Pancreas (tissue), 10 donors: ENCODE data around the gene ADO. TPM values are rescaled to one million over a fixed set of nuclear protein-coding genes. Genes with fewer than 3 reads are reported as not detected.
A peak's percentile ranks its signal among the peaks of the same experiment; 100 is the strongest.

ENCODE experiments used
- ATAC-seq, 4 donors: fragments of 200-7000 bp; cut with Tn5 transposase; one replicate each; pipeline versions ENCODE4 v1.8.0 to v1.9.1; 2020; ENCODE audit warnings: mild to moderate bottlenecking in 4 of 4, moderate library complexity in 4 of 4
- DNase-seq, 6 donors: peaks; one replicate each; pipeline ENCODE4 v3.0.0-alpha.2; 2020
- FAIRE-seq: peaks from 2 replicates; lab custom pipeline; 2012; peaks lifted over from hg19 to GRCh38; lab: Jason Lieb, UNC
- H3K27ac ChIP-seq, 4 donors: fragments of 200-600 bp; sonication (generic); 1 replicate in 3 of 4; 2 replicates in 1 of 4; pipeline versions ENCODE4 v1.5.0 to v1.8.0; 2020
- H3K27me3 ChIP-seq, 4 donors: fragments of 200-600 bp; one replicate each; pipeline ENCODE4 v1.8.0; 2021
- H3K36me3 ChIP-seq, 3 donors: fragments of 200-600 bp; sonication (generic) in 1 of 3; one replicate each; pipeline versions ENCODE4 v1.5.0 to v1.8.0; 2020 to 2021
- H3K4me1 ChIP-seq, 3 donors: fragments of 200-600 bp; one replicate each; pipeline ENCODE4 v1.8.0; 2021
- H3K4me3 ChIP-seq, 4 donors: fragments of 200-600 bp; sonication (generic) in 2 of 4; one replicate each; pipeline versions ENCODE4 v1.5.0 to v1.8.0; 2020 to 2021
- H3K9me3 ChIP-seq, 4 donors: fragments of 200-600 bp; one replicate each; pipeline ENCODE4 v1.8.0; 2021
- WGBS, 2 donors: extraction: QIAGEN DNeasy Blood & Tissue Kit; methylation state at CpG; one replicate each; pipeline ENCODE4 v1.1.7; 2013; 5-methylcytosine and 5-hydroxymethylcytosine counted together
- intact Hi-C, 3 donors: fragments of 100-400 bp; cut with DNase I; formaldehyde crosslinking; loops; one replicate each; pipeline versions ENCODE4 v1.11.1 to v1.14.2; 2022
- polyA plus RNA-seq, 2 donors: library from polyadenylated mRNA; stranded (reverse); fragments of 200-250 nt; gene quantifications; one replicate each; pipeline ENCODE4 v1.2.3, GENCODE V29; 2013
- total RNA-seq, 6 donors: library from RNA; stranded (reverse); fragmentation: NEBNext Ultra II Directional in 4 of 6; extraction: Animal tissue kit (Norgen Biotek cat#: 25700) in 4 of 6; gene quantifications; one replicate each; pipeline versions ENCODE4 v1.2.1 to v1.2.4, GENCODE V29; 2021 to 2023
- TF ChIP-seq, protein P1 (sequence below), 4 donors: fragments of 200-600 bp; sonication (generic) in 3 of 4; IDR thresholded peaks; one replicate each; pipeline versions ENCODE4 v1.5.0 to v1.8.0; 2021; ENCODE audit warnings: antibody characterized with exemption in 4 of 4
- donor health status: healthy with polysubstance abuse.
- donor health status: DM: no; HTN: no; CAD: no; lungs with moderate emphysema.
- donor health status: DM: no; HTN: no; CAD: no.
- donor health status: control.
- donor health status: control.
- donor health status: Bipolar disorder and iron deficiency.
- donor health status: DM: yes; HTN: yes; CAD: no.
- donor health status: DM: no; HTN: no; CAD: no.
- donor health status: DM: no; HTN: no; CAD: no.
- donor health status: DM: yes; HTN: yes; CAD: no.

The ADO gene
- total and polyA plus RNA-seq, 8 donors = 2.4 to 9.6 (median 5.3) TPM

DNA sequence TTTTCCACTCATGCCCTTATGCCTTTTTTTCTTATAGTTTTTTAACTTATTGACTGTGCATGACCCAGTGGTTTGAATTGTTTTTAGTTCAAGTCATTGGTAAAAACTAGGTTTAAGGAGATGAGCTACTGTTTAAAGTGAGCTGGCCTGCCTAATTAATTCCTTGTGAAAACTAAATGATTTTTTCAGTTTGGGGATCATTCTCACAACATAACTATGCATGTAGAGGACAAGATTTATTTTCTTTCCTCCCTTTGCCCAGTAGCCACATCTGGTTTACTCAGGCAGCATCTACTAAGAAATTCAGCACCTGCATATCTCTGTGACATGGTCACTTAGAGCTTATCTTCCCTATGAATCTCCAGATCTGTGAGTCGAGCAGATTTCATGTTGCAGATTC is 1.7 kb downstream of the ADO start:
- no peak for ATAC-seq
- H3K4me3 ChIP-seq = peak overlapping the region in 3 of 4 donors; percentile 74 to 95 (median 91)
- H3K9me3 ChIP-seq = no peaks in the 10 kb centered on the region
- TF ChIP-seq, protein P1, sequence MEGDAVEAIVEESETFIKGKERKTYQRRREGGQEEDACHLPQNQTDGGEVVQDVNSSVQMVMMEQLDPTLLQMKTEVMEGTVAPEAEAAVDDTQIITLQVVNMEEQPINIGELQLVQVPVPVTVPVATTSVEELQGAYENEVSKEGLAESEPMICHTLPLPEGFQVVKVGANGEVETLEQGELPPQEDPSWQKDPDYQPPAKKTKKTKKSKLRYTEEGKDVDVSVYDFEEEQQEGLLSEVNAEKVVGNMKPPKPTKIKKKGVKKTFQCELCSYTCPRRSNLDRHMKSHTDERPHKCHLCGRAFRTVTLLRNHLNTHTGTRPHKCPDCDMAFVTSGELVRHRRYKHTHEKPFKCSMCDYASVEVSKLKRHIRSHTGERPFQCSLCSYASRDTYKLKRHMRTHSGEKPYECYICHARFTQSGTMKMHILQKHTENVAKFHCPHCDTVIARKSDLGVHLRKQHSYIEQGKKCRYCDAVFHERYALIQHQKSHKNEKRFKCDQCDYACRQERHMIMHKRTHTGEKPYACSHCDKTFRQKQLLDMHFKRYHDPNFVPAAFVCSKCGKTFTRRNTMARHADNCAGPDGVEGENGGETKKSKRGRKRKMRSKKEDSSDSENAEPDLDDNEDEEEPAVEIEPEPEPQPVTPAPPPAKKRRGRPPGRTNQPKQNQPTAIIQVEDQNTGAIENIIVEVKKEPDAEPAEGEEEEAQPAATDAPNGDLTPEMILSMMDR (IDR thresholded peaks at IDR 0.05) = no peak
- H3K27ac ChIP-seq = no peak overlapping the region
- WGBS, 2 donors = 6 to 19% methylated on average over 1 of the region's 1 CpG
- intact Hi-C loops = no loop called here
- H3K27me3 ChIP-seq = no peaks in the 10 kb centered on the region
- no peak for FAIRE-seq
- DNase-seq = no peak
- H3K4me1 ChIP-seq = peaks cover 11 to 28% (median 17%) of the 10 kb centered on the region in 3 donors
- no peaks in the 10 kb centered on the region for H3K36me3 ChIP-seq

DNA sequence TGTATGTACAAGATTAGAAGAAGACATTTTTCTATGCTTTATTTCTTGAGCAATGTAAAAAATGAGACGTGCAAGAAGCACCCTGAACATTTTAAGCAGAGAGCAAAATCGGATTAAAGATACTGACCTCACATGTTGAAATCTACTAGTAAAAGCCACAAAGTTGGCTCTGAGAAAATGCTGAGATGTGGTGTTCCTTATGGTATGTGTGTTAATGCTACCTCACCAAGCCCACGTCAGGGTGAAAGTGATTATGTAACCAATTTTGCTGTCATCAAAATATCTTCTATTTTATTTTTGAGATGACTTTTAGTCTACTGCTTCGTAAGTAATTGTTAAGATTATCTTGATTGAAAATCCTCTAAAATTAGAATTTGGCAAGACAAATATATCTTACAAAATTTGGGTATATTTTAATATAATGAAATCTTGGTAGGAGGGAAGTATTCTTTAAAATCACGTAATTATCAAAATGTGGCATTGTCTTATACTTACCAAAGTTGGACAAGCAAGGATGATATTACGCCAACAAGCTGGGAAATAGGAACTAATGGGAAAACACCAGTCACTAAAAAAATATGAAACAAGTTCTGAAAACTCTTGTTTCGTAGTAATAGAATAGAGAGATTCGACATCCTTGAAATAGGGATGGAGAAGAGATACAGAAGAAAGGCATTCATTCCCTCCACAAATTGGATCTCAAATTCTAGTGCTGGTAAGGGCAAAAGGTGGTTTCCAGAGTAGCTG is 5.8 kb downstream of the ADO start:
- intact Hi-C loops = loop anchor here in 1 of 3 donors (10.0 kb wide), 1 partner anchor 216 kb away; no protein-coding TSS in a partner anchor
- no peak for DNase-seq

DNA sequence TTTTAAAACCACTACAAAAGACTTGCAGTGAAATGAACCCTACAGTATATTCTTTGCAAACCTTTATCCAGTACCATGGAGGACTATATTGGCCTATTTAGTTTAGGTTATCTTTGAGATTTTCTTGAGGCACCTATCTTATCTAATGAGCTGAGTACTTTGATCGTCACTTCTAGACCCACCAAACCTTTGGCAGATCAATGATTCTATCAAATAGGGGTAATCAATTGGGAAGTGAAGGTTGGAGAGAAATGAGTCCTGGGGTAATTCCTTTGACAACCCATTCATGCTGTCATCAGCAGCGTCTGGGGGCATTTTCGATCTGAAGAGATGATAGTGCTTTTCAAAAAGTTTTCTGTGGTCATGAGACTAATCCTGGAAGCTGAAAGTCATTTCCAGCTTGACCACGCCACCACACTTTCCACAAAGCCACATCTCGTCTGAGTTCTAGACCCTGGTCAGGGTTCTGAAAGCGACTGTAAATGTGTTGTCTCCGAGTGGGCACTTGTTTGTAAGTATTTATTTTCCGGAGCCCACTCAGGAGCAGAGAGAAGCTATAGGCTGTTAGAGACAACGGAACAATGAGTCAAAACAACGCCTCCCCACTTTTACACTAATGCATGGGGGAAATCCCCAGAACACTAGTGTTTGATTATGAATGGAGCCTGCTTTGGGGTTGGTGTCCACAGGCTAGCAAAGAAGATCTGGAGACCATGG is 6.8 kb downstream of the ADO start:
- 83 to 87% methylated on average over 10 of the region's 10 CpGs for WGBS, 2 donors
- H3K36me3 ChIP-seq = no peaks in the 10 kb centered on the region
- DNase-seq = no peak
- TF ChIP-seq, protein P1 (IDR thresholded peaks at IDR 0.05) = no peak
- peaks cover 0 to 26% (median 2%) of the 10 kb centered on the region in 4 donors for H3K27me3 ChIP-seq
- no peak for ATAC-seq
- FAIRE-seq = no peak
- H3K4me1 ChIP-seq = peaks cover 22 to 27% (median 25%) of the 10 kb centered on the region in 3 donors
- H3K27ac ChIP-seq = no peak overlapping the region
- no peaks in the 10 kb centered on the region for H3K9me3 ChIP-seq
- intact Hi-C loops = loop anchor here in 1 of 3 donors (10.0 kb wide), 1 partner anchor 217 kb away; no protein-coding TSS in a partner anchor
- H3K4me3 ChIP-seq = no peak overlapping the region

More for the DNA sequence above, 5.8 kb downstream of the ADO start:
- no peak overlapping the region for H3K4me3 ChIP-seq
- ATAC-seq (no peak), FAIRE-seq (no peak)
- H3K4me1 ChIP-seq = peaks cover 18 to 25% (median 21%) of the 10 kb centered on the region in 3 donors
- peaks cover 0 to 24% (median 2%) of the 10 kb centered on the region in 4 donors for H3K27me3 ChIP-seq
- TF ChIP-seq, protein P1 (IDR thresholded peaks at IDR 0.05) = no peak
- H3K9me3 ChIP-seq = no peaks in the 10 kb centered on the region
- 92 to 93% methylated on average over 8 of the region's 8 CpGs for WGBS, 2 donors
- H3K27ac ChIP-seq = no peak overlapping the region
- no peaks in the 10 kb centered on the region for H3K36me3 ChIP-seq

DNA sequence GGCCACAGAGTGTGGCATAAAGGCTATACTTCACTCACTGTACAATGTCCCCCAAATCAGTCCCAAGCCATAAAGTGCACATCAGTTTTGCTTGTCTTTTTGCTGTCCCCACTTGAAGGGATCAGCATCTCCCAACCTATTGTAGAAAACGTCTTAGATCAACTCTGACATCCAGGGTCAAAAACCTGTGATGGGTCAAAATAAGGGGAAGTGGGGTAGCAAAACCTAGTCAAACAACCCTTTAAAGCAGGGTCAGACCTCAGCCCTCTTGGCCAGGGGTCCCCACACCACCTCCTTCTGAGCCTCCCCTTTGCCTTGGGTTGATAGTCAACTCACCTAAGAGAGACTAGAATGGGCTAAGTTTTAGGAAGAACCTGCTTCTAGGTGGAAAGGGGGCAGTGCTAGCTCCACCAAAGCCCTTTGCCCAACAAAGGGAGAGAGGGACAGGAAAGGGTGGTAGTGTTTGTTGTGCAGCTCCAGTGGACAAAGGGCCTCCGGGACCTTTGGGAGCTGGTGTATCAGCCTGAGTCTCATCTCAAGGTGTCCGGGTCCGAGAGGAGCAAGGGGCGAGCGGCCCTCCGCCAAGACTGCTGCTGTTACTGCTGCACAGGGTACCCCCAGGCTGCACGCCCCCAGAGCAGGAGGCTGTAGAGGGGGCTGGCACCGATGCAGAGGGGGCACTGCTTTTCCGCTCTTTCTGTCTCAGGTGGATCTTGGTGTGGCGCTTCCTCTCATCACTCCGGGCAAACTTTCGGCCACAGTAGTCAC is 8.3 kb downstream of the ADO start:
- H3K9me3 ChIP-seq = no peaks in the 10 kb centered on the region
- H3K36me3 ChIP-seq = no peaks in the 10 kb centered on the region
- H3K27ac ChIP-seq = no peak overlapping the region
- no peak for ATAC-seq
- TF ChIP-seq, protein P1 (IDR thresholded peaks at IDR 0.05) = no peak
- 74 to 80% methylated on average over 13 of the region's 13 CpGs for WGBS, 2 donors
- no peak overlapping the region for H3K4me3 ChIP-seq
- intact Hi-C loops = loop anchor here in 1 of 3 donors (10.0 kb wide), 1 partner anchor 218 kb away; no protein-coding TSS in a partner anchor
- H3K4me1 ChIP-seq = peaks cover 11 to 14% (median 12%) of the 10 kb centered on the region in 3 donors
- peak in 1 of 6 donors; percentile 13 for DNase-seq
- H3K27me3 ChIP-seq = peaks cover 0 to 26% (median 2%) of the 10 kb centered on the region in 4 donors
- no peak for FAIRE-seq
